Progenitor cell of endocrine pancreas (in vitro differentiated cells): ENCODE data around the gene ADCY3. TPM values are rescaled to one million over a fixed set of nuclear protein-coding genes. Genes with fewer than 3 reads are reported as not detected.

Experiments used
- DNase-seq: peaks from one replicate; pipeline ENCODE4 v3.0.0; 2021; ENCODE audit warnings: low spot score; ENCODE audit not compliant: unreplicated experiment
- H3K27ac Mint-ChIP-seq: 2 replicates; pipeline ENCODE4 v1.8.0; 2021; ENCODE audit warnings: mild to moderate bottlenecking, moderate library complexity, mixed read lengths
- H3K27me3 Mint-ChIP-seq: 2 replicates; pipeline ENCODE4 v1.8.0; 2021; ENCODE audit warnings: mixed read lengths
- H3K36me3 Mint-ChIP-seq: 2 replicates; pipeline ENCODE4 v1.8.0; 2022; ENCODE audit warnings: mixed read lengths; ENCODE audit not compliant: insufficient read depth
- H3K4me1 Mint-ChIP-seq: 2 replicates; pipeline ENCODE4 v1.8.0; 2021; ENCODE audit warnings: low read depth, mixed read lengths
- H3K4me3 Mint-ChIP-seq: 2 replicates; pipeline ENCODE4 v1.8.0; 2021; ENCODE audit warnings: low read depth, mild to moderate bottlenecking, moderate library complexity, mixed read lengths
- H3K9me3 Mint-ChIP-seq: 2 replicates; pipeline ENCODE4 v1.8.0; 2021; ENCODE audit warnings: low read depth, mixed read lengths
- CTCF ChIP-seq: fragments of 200-600 bp; sonication (generic); IDR thresholded peaks from one replicate; pipeline ENCODE4 v1.5.0; 2021; ENCODE audit warnings: antibody characterized with exemption, mild to moderate bottlenecking; ENCODE audit not compliant: unreplicated experiment
- total RNA-seq: library from RNA; stranded (reverse); gene quantifications from 2 replicates; pipeline ENCODE4 v1.2.1, GENCODE V29; 2021

The ADCY3 gene
- total RNA-seq, 1 donor from 2014 or later = 22.6 TPM

GRCh38 chr2:24909555-24910177 is 10.4 kb downstream of the ADCY3 start:
- Mint-ChIP-seq H3K9me3 (no peaks in the 10 kb centered on the region), H3K27me3 (no peaks in the 10 kb centered on the region), H3K36me3 (peaks cover 12% of the 10 kb centered on the region), H3K27ac (no peak overlapping the region), H3K4me1 (no peaks in the 10 kb centered on the region), H3K4me3 (no peak overlapping the region)
- DNase-seq = no peak
- no peak for TF ChIP-seq CTCF

GRCh38 chr2:24908461-24908901 is 11.6 kb downstream of the ADCY3 start:
- no peak for TF ChIP-seq CTCF
- no peaks in the 10 kb centered on the region for H3K9me3 Mint-ChIP-seq
- H3K36me3 Mint-ChIP-seq = peaks cover 12% of the 10 kb centered on the region
- no peak for DNase-seq
- H3K27ac Mint-ChIP-seq = no peak overlapping the region
- no peak overlapping the region for H3K4me3 Mint-ChIP-seq
- no peaks in the 10 kb centered on the region for H3K27me3 Mint-ChIP-seq
- H3K4me1 Mint-ChIP-seq = no peaks in the 10 kb centered on the region

GRCh38 chr2:24907116-24907515 is 12.9 kb downstream of the ADCY3 start:
- no peaks in the 10 kb centered on the region for H3K9me3 Mint-ChIP-seq

GRCh38 chr2:24906466-24906865 is 13.6 kb downstream of the ADCY3 start:
- H3K27ac Mint-ChIP-seq = no peak overlapping the region
- no peak for TF ChIP-seq CTCF
- H3K27me3 Mint-ChIP-seq = no peaks in the 10 kb centered on the region
- no peak for DNase-seq
- no peaks in the 10 kb centered on the region for H3K4me1 Mint-ChIP-seq
- H3K36me3 Mint-ChIP-seq = peaks cover 16% of the 10 kb centered on the region
- H3K9me3 Mint-ChIP-seq = no peaks in the 10 kb centered on the region
- no peak overlapping the region for H3K4me3 Mint-ChIP-seq

More at GRCh38 chr2:24907116-24907515, 12.9 kb downstream of the ADCY3 start:
- H3K36me3 Mint-ChIP-seq = peaks cover 18% of the 10 kb centered on the region
- no peak overlapping the region for H3K27ac Mint-ChIP-seq
- no peaks in the 10 kb centered on the region for H3K27me3 Mint-ChIP-seq
- no peak for DNase-seq
- no peak overlapping the region for H3K4me3 Mint-ChIP-seq
- no peaks in the 10 kb centered on the region for H3K4me1 Mint-ChIP-seq
- no peak for TF ChIP-seq CTCF

- H3K27me3 Mint-ChIP-seq = no peaks in the 10 kb centered on the region
- no peak overlapping the region for H3K4me3 Mint-ChIP-seq
- DNase-seq = no peak
- H3K27ac Mint-ChIP-seq = no peak overlapping the region
- no peak for TF ChIP-seq CTCF
- no peaks in the 10 kb centered on the region for H3K4me1 Mint-ChIP-seq
- H3K9me3 Mint-ChIP-seq = no peaks in the 10 kb centered on the region
- H3K36me3 Mint-ChIP-seq = peaks cover 12% of the 10 kb centered on the region
These were observed 16.6 kb downstream of the ADCY3 start for GRCh38 chr2:24903161-24904103.
